Loucy (cell line): ENCODE data around the gene FOXQ1.

Source experiments
- H2AFZ ChIP-seq: fragments of 200-600 bp; sonication (generic); 2 replicates; pipeline ENCODE4 v1.6.0; 2016; ENCODE audit warnings: antibody characterized with exemption, mild to moderate bottlenecking, low read length, moderate library complexity
- H3F3A ChIP-seq: fragments of 200-600 bp; 2 replicates; pipeline ENCODE4 v1.6.0; 2016; ENCODE audit warnings: antibody characterized with exemption, low read depth, mild to moderate bottlenecking
- H3K27me3 ChIP-seq: fragments of 200-600 bp; sonication (generic); 2 replicates; pipeline ENCODE4 v1.6.1; 2014; ENCODE audit warnings: low read length, mild to moderate bottlenecking; ENCODE audit not compliant: insufficient read depth, poor library complexity, severe bottlenecking
- H3K36me3 ChIP-seq: fragments of 200-600 bp; sonication (generic); 2 replicates; pipeline ENCODE4 v1.6.1; 2016; ENCODE audit warnings: low read length; ENCODE audit not compliant: insufficient read depth
- H3K4me1 ChIP-seq: fragments of 200-600 bp; sonication (generic); 2 replicates; pipeline ENCODE4 v1.5.1; 2014; ENCODE audit warnings: low read length, mild to moderate bottlenecking; ENCODE audit not compliant: insufficient read depth, poor library complexity, severe bottlenecking
- H3K4me2 ChIP-seq: fragments of 200-600 bp; sonication (generic); 2 replicates; pipeline ENCODE4 v1.6.0; 2014; ENCODE audit warnings: antibody characterized with exemption, low read length, low read depth, mild to moderate bottlenecking; ENCODE audit not compliant: poor library complexity, severe bottlenecking
- H3K4me3 ChIP-seq: fragments of 200-600 bp; sonication (generic); 2 replicates; pipeline ENCODE4 v1.5.1; 2014; ENCODE audit warnings: low read length, mild to moderate bottlenecking, mixed read lengths; ENCODE audit not compliant: poor library complexity, severe bottlenecking
- H3K79me2 ChIP-seq: fragments of 200-600 bp; sonication (generic); 2 replicates; pipeline ENCODE4 v1.6.1; 2014; ENCODE audit warnings: low read length; ENCODE audit not compliant: insufficient read depth
- H3K9ac ChIP-seq: fragments of 200-600 bp; sonication (generic); 2 replicates; pipeline ENCODE4 v1.6.0; 2014; ENCODE audit warnings: mild to moderate bottlenecking, low read depth, low read length, moderate library complexity; ENCODE audit not compliant: poor library complexity, severe bottlenecking
- H3K9me2 ChIP-seq: fragments of 200-600 bp; sonication (generic); replicated peaks from 2 replicates; pipeline ENCODE4 v1.6.1; 2016; ENCODE audit warnings: low read depth, low read length, mixed read lengths
- H3K9me3 ChIP-seq: fragments of 200-600 bp; sonication (generic); 2 replicates; pipeline ENCODE4 v1.6.1; 2014; ENCODE audit warnings: mild to moderate bottlenecking, antibody characterized with exemption, low read length, low read depth; ENCODE audit not compliant: insufficient read depth
- H4K20me1 ChIP-seq: fragments of 200-600 bp; sonication (generic); 2 replicates; pipeline ENCODE4 v1.6.0; 2014; ENCODE audit warnings: antibody characterized with exemption, low read length, mild to moderate bottlenecking; ENCODE audit not compliant: insufficient read depth, poor library complexity, severe bottlenecking
- CTCF ChIP-seq: fragments of 200-600 bp; sonication (generic); conservative IDR thresholded peaks from 2 replicates; pipeline ENCODE4 v1.5.1; 2014; ENCODE audit warnings: mild to moderate bottlenecking, antibody characterized with exemption, low read length
- EZH2phosphoT487 ChIP-seq: fragments of 200-600 bp; IDR thresholded peaks from 2 replicates; pipeline ENCODE4 v1.6.1; 2018; ENCODE audit warnings: antibody characterized with exemption, mild to moderate bottlenecking, moderate library complexity, borderline replicate concordance

Gene FOXQ1

GRCh38 chr6:1290805-1291204 lies 21.1 kb upstream of the FOXQ1 start:
- no peaks in the 10 kb centered on the region for H3K79me2 ChIP-seq

GRCh38 chr6:1291381-1291780 lies 20.5 kb upstream of the FOXQ1 start:
- Histone ChIP-seq H3F3A (no peaks in the 10 kb centered on the region), H3K4me2 (no peak overlapping the region), H3K36me3 (no peaks in the 10 kb centered on the region), H3K9me2 (no peaks in the 10 kb centered on the region), H4K20me1 (no peaks in the 10 kb centered on the region), H3K9me3 (no peaks in the 10 kb centered on the region), H3K9ac (no peak overlapping the region), H2AFZ (no peak overlapping the region), H3K4me3 (no peak overlapping the region), H3K4me1 (peaks cover 41% of the 10 kb centered on the region), H3K27me3 (no peaks in the 10 kb centered on the region), H3K79me2 (no peaks in the 10 kb centered on the region)
- no peak for TF ChIP-seq EZH2phosphoT487

More at GRCh38 chr6:1290805-1291204, 21.1 kb upstream of the FOXQ1 start:
- H4K20me1 ChIP-seq = no peaks in the 10 kb centered on the region
- H3K9ac ChIP-seq = no peak overlapping the region
- peak overlapping the region; percentile 3; the same call in 1 of the 2 replicates for H2AFZ ChIP-seq
- H3K4me3 ChIP-seq = no peak overlapping the region
- H3K9me2 ChIP-seq = no peaks in the 10 kb centered on the region
- H3K4me2 ChIP-seq = no peak overlapping the region
- H3K9me3 ChIP-seq = no peaks in the 10 kb centered on the region
- H3F3A ChIP-seq = no peaks in the 10 kb centered on the region
- no peaks in the 10 kb centered on the region for H3K27me3 ChIP-seq
- peaks cover 39% of the 10 kb centered on the region for H3K4me1 ChIP-seq
- no peak for TF ChIP-seq EZH2phosphoT487
- TF ChIP-seq CTCF = no peak
- no peaks in the 10 kb centered on the region for H3K36me3 ChIP-seq

- TF ChIP-seq EZH2phosphoT487 (no peak), CTCF (no peak)
- Histone ChIP-seq H3K9me2 (no peaks in the 10 kb centered on the region), H3K4me2 (peak overlapping the region; percentile 48), H3F3A (no peaks in the 10 kb centered on the region), H3K4me3 (peak overlapping the region; percentile 37), H2AFZ (no peak overlapping the region), H4K20me1 (no peaks in the 10 kb centered on the region), H3K36me3 (no peaks in the 10 kb centered on the region), H3K4me1 (peaks cover 28% of the 10 kb centered on the region), H3K9ac (peak overlapping the region; percentile 19), H3K9me3 (no peaks in the 10 kb centered on the region), H3K79me2 (no peaks in the 10 kb centered on the region), H3K27me3 (no peaks in the 10 kb centered on the region)
These were observed 16.5 kb upstream of the FOXQ1 start for GRCh38 chr6:1295420-1295819.

GRCh38 chr6:1296079-1296478 lies 15.8 kb upstream of the FOXQ1 start:
- H3K9me3 ChIP-seq = no peaks in the 10 kb centered on the region
- no peak overlapping the region for H3K4me3 ChIP-seq
- no peak for TF ChIP-seq CTCF
- TF ChIP-seq EZH2phosphoT487 = no peak
- no peak overlapping the region for H3K4me2 ChIP-seq
- H4K20me1 ChIP-seq = no peaks in the 10 kb centered on the region
- H3F3A ChIP-seq = no peaks in the 10 kb centered on the region
- H3K36me3 ChIP-seq = no peaks in the 10 kb centered on the region
- H3K9me2 ChIP-seq = no peaks in the 10 kb centered on the region
- peaks cover 22% of the 10 kb centered on the region for H3K4me1 ChIP-seq
- H2AFZ ChIP-seq = no peak overlapping the region
- H3K27me3 ChIP-seq = no peaks in the 10 kb centered on the region
- no peaks in the 10 kb centered on the region for H3K79me2 ChIP-seq
- no peak overlapping the region for H3K9ac ChIP-seq
